Heart left ventricle (tissue), 16 donors: Measurements from ENCODE around the gene WWOX. TPM values are rescaled to one million over a fixed set of nuclear protein-coding genes. Genes with fewer than 3 reads are reported as not detected.

Experiments
- ATAC-seq, 4 donors: fragments of 200-7000 bp; cut with Tn5 transposase; one replicate each; pipeline ENCODE4 v1.9.1; 2020 to 2022; ENCODE audit warnings: moderate library complexity in 4 of 4, mild to moderate bottlenecking in 3 of 4, moderate number of reproducible peaks in 1 of 4
- DNase-seq, 5 donors: peaks; one replicate each; pipeline ENCODE4 v3.0.0-alpha.2; 2020
- H3K27ac ChIP-seq, 12 donors: fragments of 200-600 bp; sonication (generic) in 4 of 12; one replicate each; pipeline versions ENCODE4 v1.5.0 to v1.8.0; 2016 to 2022; ENCODE audit warnings: mild to moderate bottlenecking in 2 of 12
- H3K27me3 ChIP-seq, 9 donors: fragments of 200-600 bp; sonication (generic) in 2 of 9; one replicate each; pipeline versions ENCODE4 v1.5.1 to v1.8.0; 2016 to 2022; ENCODE audit warnings: mild to moderate bottlenecking in 3 of 9
- H3K36me3 ChIP-seq, 9 donors: fragments of 200-600 bp; sonication (generic) in 2 of 9; one replicate each; pipeline versions ENCODE4 v1.5.0 to v1.8.0; 2018 to 2022; ENCODE audit warnings: mild to moderate bottlenecking in 2 of 9
- H3K4me1 ChIP-seq, 12 donors: fragments of 200-600 bp; sonication (generic) in 4 of 12; one replicate each; pipeline versions ENCODE4 v1.5.0 to v1.8.0; 2016 to 2022; ENCODE audit warnings: mild to moderate bottlenecking in 3 of 12
- H3K4me3 ChIP-seq, 12 donors: fragments of 200-600 bp; sonication (generic) in 4 of 12; one replicate each; pipeline versions ENCODE4 v1.5.0 to v1.8.0; 2017 to 2022; ENCODE audit warnings: mild to moderate bottlenecking in 9 of 12, moderate library complexity in 4 of 12
- H3K9me3 ChIP-seq, 12 donors: fragments of 200-600 bp; sonication (generic) in 4 of 12; one replicate each; pipeline versions ENCODE4 v1.5.0 to v1.8.0; 2016 to 2022; ENCODE audit warnings: mild to moderate bottlenecking in 1 of 12
- CTCF ChIP-seq, 12 donors: fragments of 200-600 bp; sonication (generic) in 4 of 12; IDR thresholded peaks; one replicate each; pipeline versions ENCODE4 v1.5.0 to v1.8.0; 2018 to 2022; ENCODE audit warnings: antibody characterized with exemption in 12 of 12, mild to moderate bottlenecking in 5 of 12
- POLR2A ChIP-seq, 2 donors: fragments of 450-650 bp; IDR thresholded peaks; one replicate each; pipeline ENCODE4 v1.6.1; 2017; ENCODE audit warnings: antibody characterized with exemption in 2 of 2, mild to moderate bottlenecking in 2 of 2, moderate library complexity in 2 of 2
- WGBS, 4 donors: extraction: QIAGEN DNeasy Blood & Tissue Kit in 2 of 4; methylation state at CpG; one replicate each; pipeline versions ENCODE4 v1.1.5 to v1.1.7; 2013 to 2018; 5-methylcytosine and 5-hydroxymethylcytosine counted together
- intact Hi-C, 10 donors: fragments of 100-400 bp; cut with DNase I; formaldehyde crosslinking; loops; one replicate each; pipeline versions ENCODE4 v1.11.1 to v1.14.2; 2022
- polyA plus RNA-seq, 2 donors: library from polyadenylated mRNA; stranded (reverse); fragments of 200-250 nt; gene quantifications; one replicate each; pipeline ENCODE4 v1.2.3, GENCODE V29; 2013
- total RNA-seq, 9 donors: library from RNA; depleted of rRNA in 2 of 9; stranded (reverse); fragments of >200 nt in 2 of 9; fragmentation: NEBNext Ultra II Directional in 3 of 9; extraction: Animal tissue kit (Norgen Biotek cat#: 25700) in 3 of 9; gene quantifications; one replicate each; pipeline versions ENCODE4 v1.1.0 to v1.2.4, GENCODE V29; 2016 to 2023
- donor health status: ischemic (EF 13 %, LVEDD 7.1; RV severe dilation, severe dysfunction).
- donor health status: healthy with polysubstance abuse.
- donor health status: DM: no; HTN: yes; CAD: no.
- donor health status: DM: no; HTN: no; CAD: no.
- donor health status: ischemic (EF 25% LVEDD 6.9; RV normal size, moderate dysfunction).
- donor health status: ischemic (EF 25% LVEDD 5.7; RV mildly dilated, moderate dysfunction).
- donor health status: healthy.
- donor health status: DM: yes; HTN: yes; CAD: no.
- donor health status: ischemic (EF 35%, LVEDD 5.7; RV mildly dilated, moderate dysfunction).
- donor health status: nonischemic (EF 11% LVEDD 7.7; RV severe dilation, severe dysfunction).
- donor health status: DM: yes; HTN: yes; CAD: no.
- donor health status: PGD.
- donor health status: ischemic (EF 29% LVEDD 5.4; RV normal size, mild dysfunction).
- donor health status: nonischemic (EF 23%, LVEDD 6.1; RV moderate dilation, normal function).

Gene WWOX
- total and polyA plus RNA-seq, 11 donors: 4.3 to 18.3 (median 9.1) TPM

- DNase-seq (no peak), ATAC-seq (no peak)
- 80 to 89% (median 84%) methylated on average over 4 of the region's 4 CpGs for WGBS, 4 donors
- TF ChIP-seq POLR2A (IDR thresholded peaks at IDR 0.05) (no peak), CTCF (IDR thresholded peaks at IDR 0.05) (no peak)
- H3K4me1 ChIP-seq: no peaks in the 10 kb centered on the region
- intact Hi-C loops: no loop called here
- no peaks in the 10 kb centered on the region for H3K9me3 ChIP-seq
- H3K27me3 ChIP-seq: no peaks in the 10 kb centered on the region
- no peak overlapping the region for H3K27ac ChIP-seq
- H3K4me3 ChIP-seq: no peak overlapping the region
- no peaks in the 10 kb centered on the region for H3K36me3 ChIP-seq
These were observed 832.2 kb downstream of the WWOX start for GRCh38 chr16:78931678-78932077.

- WGBS, 4 donors: 78 to 87% (median 83%) methylated on average over 9 of the region's 9 CpGs
- Histone ChIP-seq H3K27ac (no peak overlapping the region), H3K9me3 (no peaks in the 10 kb centered on the region), H3K27me3 (no peaks in the 10 kb centered on the region), H3K36me3 (no peaks in the 10 kb centered on the region), H3K4me3 (no peak overlapping the region), H3K4me1 (no peaks in the 10 kb centered on the region)
- TF ChIP-seq POLR2A (IDR thresholded peaks at IDR 0.05) (no peak), CTCF (IDR thresholded peaks at IDR 0.05) (no peak)
- no peak for DNase-seq
- ATAC-seq: no peak
- intact Hi-C loops: no loop called here
These were observed 833.0 kb downstream of the WWOX start for GRCh38 chr16:78932355-78932943.

GRCh38 chr16:78936060-78936459 is 836.6 kb downstream of the WWOX start:
- DNase-seq (no peak), ATAC-seq (no peak)
- H3K27me3 ChIP-seq: no peaks in the 10 kb centered on the region
- TF ChIP-seq POLR2A (IDR thresholded peaks at IDR 0.05) (no peak), CTCF (IDR thresholded peaks at IDR 0.05) (no peak)
- H3K9me3 ChIP-seq: no peaks in the 10 kb centered on the region
- WGBS, 4 donors: 92 to 100% (median 96%) methylated on average over 3 of the region's 3 CpGs
- H3K36me3 ChIP-seq: no peaks in the 10 kb centered on the region
- H3K4me3 ChIP-seq: no peak overlapping the region
- intact Hi-C loops: no loop called here
- no peak overlapping the region for H3K27ac ChIP-seq
- no peaks in the 10 kb centered on the region for H3K4me1 ChIP-seq

GRCh38 chr16:78939597-78939996 is 840.1 kb downstream of the WWOX start:
- DNase-seq: no peak
- TF ChIP-seq POLR2A (IDR thresholded peaks at IDR 0.05): no peak
- no peak for TF ChIP-seq CTCF (IDR thresholded peaks at IDR 0.05)
- WGBS, 4 donors: 70 to 78% (median 75%) methylated on average over 6 of the region's 6 CpGs
- no peaks in the 10 kb centered on the region for H3K27me3 ChIP-seq
- intact Hi-C loops: no loop called here
- ATAC-seq: no peak
- H3K27ac ChIP-seq: no peak overlapping the region
- no peaks in the 10 kb centered on the region for H3K36me3 ChIP-seq
- H3K9me3 ChIP-seq: no peaks in the 10 kb centered on the region
- peaks cover 0 to 8% (median 0%) of the 10 kb centered on the region in 12 donors for H3K4me1 ChIP-seq
- H3K4me3 ChIP-seq: no peak overlapping the region
